Cardiac muscle cell (in vitro differentiated cells and primary cell): Measurements from ENCODE around the gene MADD. TPM values are rescaled to one million over a fixed set of nuclear protein-coding genes. Genes with fewer than 3 reads are reported as not detected.
A peak's percentile ranks its signal among the peaks of the same experiment; 100 is the strongest.

Source experiments
- DNase-seq, 2 donors: peaks; one replicate each; pipeline versions ENCODE4 v3.0.0 to v3.0.0-alpha.2; 2010 to 2017; ENCODE audit warnings: low read depth in 1 of 2, low spot score in 1 of 2
- H3K27ac ChIP-seq: fragments of 200-600 bp; sonication (generic); 2 replicates; pipeline ENCODE4 v1.5.1; 2016
- H3K27me3 ChIP-seq: fragments of 200-600 bp; sonication (generic); 2 replicates; pipeline ENCODE4 v1.6.0; 2016; ENCODE audit warnings: control low read depth
- H3K36me3 ChIP-seq: fragments of 200-600 bp; sonication (generic); 2 replicates; pipeline ENCODE4 v1.5.1; 2016; ENCODE audit warnings: control low read depth
- H3K4me1 ChIP-seq: fragments of 200-600 bp; sonication (generic); 2 replicates; pipeline ENCODE4 v1.8.1; 2017; ENCODE audit warnings: low read depth, mild to moderate bottlenecking, mixed run types
- H3K4me3 ChIP-seq: fragments of 200-600 bp; sonication (generic); 2 replicates; pipeline ENCODE4 v1.5.1; 2016; ENCODE audit warnings: mild to moderate bottlenecking
- H3K9me3 ChIP-seq: fragments of 200-600 bp; sonication (generic); 2 replicates; pipeline ENCODE4 v1.5.1; 2017; ENCODE audit warnings: low read depth, mild to moderate bottlenecking, control low read depth
- CTCF ChIP-seq: IDR thresholded peaks from 2 replicates; pipeline ENCODE4 v1.5.1; 2012; ENCODE audit warnings: low read depth, mild to moderate bottlenecking, low read length
- polyA plus RNA-seq: library from polyadenylated mRNA; unstranded; fragments of >200 nt; fragmentation: Nextera tagmentation; extraction: Ambion mirVana; gene quantifications from 2 replicates; pipeline ENCODE4 v1.2.1, GENCODE V29; 2016
- total RNA-seq: library from RNA; depleted of rRNA; stranded (reverse); fragments of >200 nt; gene quantifications from 2 replicates; pipeline ENCODE4 v1.2.3, GENCODE V29; 2016

Gene MADD
- total and polyA plus RNA-seq, 2 experiments from 2014 or later = 58.8 to 103 TPM

GRCh38 chr11:47355283-47356128, 85.6 kb downstream of the MADD start:
- Histone ChIP-seq H3K9me3 (no peaks in the 10 kb centered on the region), H3K36me3 (no peaks in the 10 kb centered on the region), H3K4me1 (peaks cover 42% of the 10 kb centered on the region), H3K27ac (peak overlapping the region; percentile 96), H3K27me3 (no peaks in the 10 kb centered on the region), H3K4me3 (peak overlapping the region; percentile 24)
- DNase-seq = peak; percentile 95 to 98
- peak; percentile 97 for TF ChIP-seq CTCF

- no peaks in the 10 kb centered on the region for H3K27me3 ChIP-seq
- TF ChIP-seq CTCF = no peak
- H3K9me3 ChIP-seq = no peaks in the 10 kb centered on the region
- H3K27ac ChIP-seq = no peak overlapping the region
- no peak overlapping the region for H3K4me3 ChIP-seq
- DNase-seq = no peak
- peaks cover 34% of the 10 kb centered on the region for H3K4me1 ChIP-seq
- no peaks in the 10 kb centered on the region for H3K36me3 ChIP-seq
Observed at GRCh38 chr11:47356129-47356997, 86.4 kb downstream of the MADD start.

GRCh38 chr11:47356998-47357329, 87.0 kb downstream of the MADD start:
- Histone ChIP-seq H3K9me3 (no peaks in the 10 kb centered on the region), H3K36me3 (no peaks in the 10 kb centered on the region), H3K4me3 (no peak overlapping the region), H3K27ac (no peak overlapping the region), H3K4me1 (peaks cover 30% of the 10 kb centered on the region), H3K27me3 (no peaks in the 10 kb centered on the region)
- DNase-seq = no peak
- no peak for TF ChIP-seq CTCF

- Histone ChIP-seq H3K4me1 (peaks cover 18% of the 10 kb centered on the region), H3K9me3 (no peaks in the 10 kb centered on the region), H3K27me3 (no peaks in the 10 kb centered on the region), H3K4me3 (no peak overlapping the region), H3K36me3 (no peaks in the 10 kb centered on the region), H3K27ac (no peak overlapping the region)
- no peak for TF ChIP-seq CTCF
- DNase-seq = no peak
Observed at GRCh38 chr11:47357985-47358730, 88.2 kb downstream of the MADD start.

GRCh38 chr11:47358731-47359051, 88.8 kb downstream of the MADD start:
- H3K36me3 ChIP-seq = no peaks in the 10 kb centered on the region
- no peak overlapping the region for H3K4me3 ChIP-seq
- H3K9me3 ChIP-seq = no peaks in the 10 kb centered on the region
- DNase-seq = no peak
- H3K27me3 ChIP-seq = no peaks in the 10 kb centered on the region
- H3K27ac ChIP-seq = no peak overlapping the region
- TF ChIP-seq CTCF = no peak
- peaks cover 13% of the 10 kb centered on the region for H3K4me1 ChIP-seq
